ENCODE results near the gene REM1.
"Not testable (repeated sequence)": the region's sequence is repeated elsewhere in the genome, so short reads cannot be mapped to it uniquely, and the experiment has no call there.

REM1 gene

DNA sequence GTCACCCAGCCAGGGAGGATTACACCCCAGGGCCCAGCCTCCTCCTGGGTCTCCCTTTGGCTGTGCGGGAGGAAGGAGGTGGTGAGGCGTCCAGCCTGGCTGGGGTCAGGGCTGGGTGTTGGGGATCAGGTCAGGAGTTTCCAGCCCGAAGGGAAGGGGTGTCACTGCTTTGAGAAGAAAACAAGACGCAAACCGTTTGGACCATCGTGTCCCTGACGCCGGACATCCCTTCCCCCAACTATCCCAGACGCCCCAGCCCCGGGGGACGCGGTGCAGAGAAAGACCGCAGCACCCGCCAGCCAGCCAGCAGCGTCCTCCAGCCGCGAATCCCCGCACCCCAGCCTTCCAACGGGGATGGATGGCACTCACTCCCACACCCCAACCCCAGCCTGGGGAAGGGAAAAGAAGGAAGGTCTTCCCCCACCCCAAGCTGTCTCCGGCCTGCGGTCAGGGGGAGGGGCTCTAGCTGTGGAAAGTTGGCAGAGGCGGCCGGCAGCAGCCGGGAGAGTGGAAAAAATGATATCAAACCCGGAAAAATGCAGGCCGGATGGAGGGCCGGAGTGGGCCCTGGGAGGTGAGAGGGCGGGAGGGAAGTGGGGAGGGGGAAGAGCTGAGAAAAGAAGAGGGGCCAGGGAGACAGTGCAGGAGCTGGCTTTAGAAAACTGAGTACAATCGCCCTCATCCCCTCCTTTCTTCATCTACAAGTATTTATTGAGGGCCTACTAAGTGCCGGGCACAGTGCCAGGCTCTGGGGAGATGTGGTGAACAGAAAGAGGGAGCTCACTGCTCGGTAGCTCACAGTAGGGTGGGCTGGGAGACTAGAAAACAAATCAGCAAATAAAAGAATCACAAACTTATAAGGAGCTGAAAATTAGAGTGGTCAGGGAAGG, 10.6 kb downstream of the REM1 start:
- DNase-seq: no peak

DNA sequence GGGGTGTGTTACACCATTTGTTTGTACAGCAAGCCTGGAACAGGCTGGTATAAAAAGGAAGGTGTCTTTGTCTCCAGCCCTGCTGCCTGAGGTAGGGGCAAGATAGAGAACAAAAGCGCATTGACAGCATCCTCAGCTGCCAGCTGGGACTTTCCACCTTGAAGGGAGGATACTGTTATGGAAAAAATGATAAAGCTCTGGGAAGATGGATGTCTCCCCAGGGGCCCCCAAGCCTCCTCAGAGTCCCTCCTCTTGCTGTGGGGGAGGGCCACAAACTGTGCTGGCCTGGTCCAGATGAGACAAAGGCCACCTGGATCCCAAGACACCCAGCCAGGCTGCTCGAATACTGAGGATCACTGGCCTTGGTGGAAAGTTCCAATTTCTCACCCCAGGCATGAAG, 13.0 kb downstream of the REM1 start:
- no peak for DNase-seq

DNA sequence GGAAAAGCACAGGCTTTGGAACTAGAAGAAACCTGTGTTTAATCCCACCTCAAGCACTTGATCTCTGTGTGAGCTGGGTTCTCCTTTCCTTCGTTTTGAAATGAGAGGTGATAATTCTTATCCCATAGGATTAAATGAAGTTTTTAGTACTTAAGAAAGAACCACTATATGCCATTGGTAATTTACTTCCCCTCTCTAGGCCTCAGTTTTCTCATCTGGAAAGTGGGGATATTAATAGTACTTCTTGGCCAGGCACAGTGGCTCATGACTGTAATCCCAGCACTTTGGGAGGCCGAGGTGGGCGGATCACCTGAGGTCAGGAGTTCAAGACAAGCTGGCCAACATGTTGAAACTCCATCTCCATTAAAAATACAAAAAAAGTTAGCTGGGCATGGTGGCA, 14.1 kb downstream of the REM1 start:
- DNase-seq: no peak

DNA sequence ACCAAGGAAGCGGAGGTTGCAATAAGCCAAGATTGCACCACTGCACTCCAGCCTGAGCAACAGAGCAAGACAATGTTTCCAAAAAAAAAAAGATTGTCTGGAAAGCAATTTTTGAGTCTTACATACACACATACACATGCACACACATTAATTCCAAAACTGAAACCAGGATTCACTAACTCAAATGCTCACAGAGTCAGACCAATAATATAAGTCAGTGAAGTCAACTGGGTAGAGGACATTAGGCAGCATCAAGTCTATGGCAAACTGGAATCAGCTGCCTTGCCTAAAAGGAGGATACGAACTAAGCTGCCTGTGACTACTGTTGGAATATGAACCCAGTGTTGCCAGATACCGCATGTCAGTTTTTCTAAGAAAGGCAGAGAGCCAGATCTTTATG, 15.7 kb downstream of the REM1 start:
- no peak for DNase-seq

DNA sequence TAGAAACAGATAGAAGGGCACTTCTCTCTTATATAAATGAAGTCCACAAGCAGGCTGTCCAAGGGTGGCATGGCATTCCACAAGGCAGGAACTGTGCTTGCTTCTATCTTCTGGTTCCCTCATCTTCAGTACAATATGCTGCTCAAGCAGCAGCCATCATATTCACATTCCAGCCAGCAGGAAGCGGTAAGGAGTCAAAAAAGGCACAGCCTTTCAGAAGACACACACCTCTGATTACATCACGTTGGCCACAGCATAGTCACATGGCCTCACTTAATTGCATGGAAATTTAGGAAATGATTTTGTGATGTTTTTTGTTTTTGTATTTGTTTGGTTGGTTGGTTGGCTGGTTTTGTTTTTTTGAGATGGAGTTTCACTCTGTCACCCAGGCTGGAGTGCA, 19.0 kb downstream of the REM1 start:
- DNase-seq: no peak

DNA sequence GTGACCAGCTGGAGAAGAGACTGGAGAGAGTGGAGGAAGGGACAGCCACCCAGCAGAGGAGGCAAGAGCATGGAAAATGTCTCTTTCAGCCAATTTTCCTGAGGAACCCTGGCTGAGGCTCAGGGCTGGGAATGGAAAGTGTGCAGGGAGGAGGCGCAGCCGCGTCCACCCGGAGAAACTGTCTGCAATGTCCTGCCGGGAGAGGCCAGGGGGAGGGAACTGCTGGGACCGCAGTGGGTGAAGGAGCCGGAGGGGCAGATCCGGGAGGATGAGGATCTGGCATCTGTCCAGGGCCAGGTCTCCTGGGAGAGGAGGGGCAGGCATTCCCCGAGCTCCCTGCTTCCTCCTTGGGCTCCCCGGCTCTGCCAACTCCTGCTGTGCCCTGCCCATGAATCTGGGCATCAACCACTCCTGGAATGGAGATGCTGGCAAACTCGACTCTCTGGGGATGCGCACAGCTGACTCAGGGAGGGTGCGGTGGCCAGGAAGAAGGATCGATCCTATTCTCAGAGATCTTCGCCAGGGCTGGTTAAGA, 21.7 kb downstream of the REM1 start:
- no peak for DNase-seq

DNA sequence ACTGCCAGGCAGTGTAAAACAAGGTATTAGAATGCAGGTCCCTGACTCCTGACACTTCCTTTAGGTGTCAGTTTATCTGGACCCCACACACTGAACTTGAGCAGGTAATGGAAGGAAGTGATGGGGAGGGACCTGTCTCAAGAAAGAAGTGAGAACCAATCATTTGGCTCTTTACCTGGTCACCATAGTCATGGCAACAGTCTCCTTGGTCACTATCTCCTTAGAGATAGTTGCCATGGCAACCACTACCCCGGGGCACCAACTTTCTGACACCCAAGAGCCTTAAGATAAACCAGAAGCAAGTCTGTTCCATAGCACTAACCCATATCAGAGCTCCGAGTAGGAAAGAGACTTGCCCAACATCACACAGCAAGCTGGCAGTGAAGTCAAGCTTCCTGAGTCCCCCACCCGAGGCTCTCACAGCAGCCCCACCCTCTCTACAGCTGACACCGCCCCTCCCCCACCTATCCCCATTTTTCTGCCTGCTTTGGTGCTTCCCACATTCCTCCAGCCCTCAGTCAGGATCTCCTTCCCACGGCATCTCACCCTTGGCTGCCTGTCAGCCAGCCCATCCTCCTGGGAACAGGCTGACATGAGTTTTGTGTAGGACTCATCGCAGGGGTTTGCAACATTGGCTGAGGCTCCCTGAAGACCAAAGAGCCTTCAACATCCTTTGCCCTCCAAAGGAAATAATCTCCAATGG, 22.9 kb downstream of the REM1 start:
- DNase-seq: no peak

DNA sequence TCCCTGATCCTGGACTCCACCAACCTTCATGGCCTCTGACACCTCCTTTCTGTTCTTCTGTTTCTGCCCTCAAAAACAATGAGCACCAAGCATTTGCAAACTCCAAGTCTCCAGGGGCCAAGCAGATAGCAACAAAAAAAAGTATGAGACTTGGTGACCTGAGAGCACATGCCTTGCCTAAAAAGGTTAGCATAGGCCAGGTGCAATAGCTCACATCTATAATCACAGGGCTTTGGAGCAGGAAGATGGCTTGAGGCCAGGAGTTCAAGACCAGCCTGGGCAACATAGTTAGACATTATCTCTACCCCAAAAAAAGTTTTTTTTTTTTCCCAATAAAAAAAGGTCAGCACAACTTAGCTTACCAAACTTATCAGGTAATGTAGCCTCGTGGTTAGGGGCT, 25.4 kb downstream of the REM1 start:
- DNase-seq: no peak

DNA sequence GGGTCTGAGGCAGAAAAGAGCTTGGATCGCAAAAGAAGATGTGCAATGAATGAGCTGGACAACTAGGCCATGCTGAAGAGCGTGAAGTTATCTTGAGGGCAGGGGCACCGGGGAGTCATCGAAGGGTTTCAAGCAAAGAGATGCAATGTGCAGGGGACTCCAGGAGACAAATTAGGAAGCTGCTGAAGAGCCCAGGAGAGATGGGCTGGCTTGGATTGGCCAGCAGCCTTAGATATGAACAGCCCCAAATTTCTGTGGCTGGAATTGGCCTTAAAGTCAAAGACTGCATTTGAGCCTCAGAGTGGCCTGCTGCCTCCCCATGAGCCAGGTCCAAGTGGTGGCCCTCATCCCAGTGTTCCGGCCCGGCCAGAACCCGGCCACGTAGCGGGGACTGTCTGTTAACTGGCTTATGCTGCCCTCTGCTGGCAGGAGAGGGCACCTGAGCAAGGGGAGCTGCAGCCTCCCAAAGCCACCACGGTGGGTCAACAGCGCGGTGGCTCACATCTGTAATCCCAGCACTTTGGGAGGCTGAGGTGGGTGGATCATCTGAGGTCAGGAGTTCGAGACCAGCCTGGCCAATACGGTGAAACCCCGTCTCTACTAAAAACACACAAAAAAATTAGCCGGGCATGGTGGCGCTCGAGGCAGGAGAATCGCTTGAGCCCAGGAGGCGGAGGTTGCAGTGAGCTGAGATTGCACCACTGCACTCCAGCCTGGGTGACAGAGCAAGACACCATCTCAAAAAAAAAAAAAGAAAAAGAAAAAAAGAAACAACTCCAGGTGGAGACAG, 28.0 kb downstream of the REM1 start:
- peak; percentile 57 for DNase-seq

DNA sequence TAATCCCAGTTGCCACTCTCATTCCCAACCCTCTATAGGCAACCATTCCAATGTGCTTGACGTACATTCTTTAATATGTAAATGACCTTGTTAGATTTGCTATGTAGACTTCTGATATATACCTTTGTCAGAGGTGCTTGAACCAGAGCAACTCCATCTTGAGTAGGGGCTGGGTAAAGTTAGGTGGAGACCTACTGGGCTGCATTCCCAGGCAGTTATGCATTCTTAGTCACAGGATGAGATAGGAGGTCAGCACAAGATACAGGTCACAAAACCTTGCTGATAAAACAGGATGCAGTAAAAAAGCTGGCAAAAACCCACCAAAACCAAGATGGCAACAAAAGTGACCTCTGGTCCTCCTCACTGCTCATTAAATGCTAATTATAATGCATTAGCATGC, 30.8 kb downstream of the REM1 start:
- no peak for DNase-seq

DNA sequence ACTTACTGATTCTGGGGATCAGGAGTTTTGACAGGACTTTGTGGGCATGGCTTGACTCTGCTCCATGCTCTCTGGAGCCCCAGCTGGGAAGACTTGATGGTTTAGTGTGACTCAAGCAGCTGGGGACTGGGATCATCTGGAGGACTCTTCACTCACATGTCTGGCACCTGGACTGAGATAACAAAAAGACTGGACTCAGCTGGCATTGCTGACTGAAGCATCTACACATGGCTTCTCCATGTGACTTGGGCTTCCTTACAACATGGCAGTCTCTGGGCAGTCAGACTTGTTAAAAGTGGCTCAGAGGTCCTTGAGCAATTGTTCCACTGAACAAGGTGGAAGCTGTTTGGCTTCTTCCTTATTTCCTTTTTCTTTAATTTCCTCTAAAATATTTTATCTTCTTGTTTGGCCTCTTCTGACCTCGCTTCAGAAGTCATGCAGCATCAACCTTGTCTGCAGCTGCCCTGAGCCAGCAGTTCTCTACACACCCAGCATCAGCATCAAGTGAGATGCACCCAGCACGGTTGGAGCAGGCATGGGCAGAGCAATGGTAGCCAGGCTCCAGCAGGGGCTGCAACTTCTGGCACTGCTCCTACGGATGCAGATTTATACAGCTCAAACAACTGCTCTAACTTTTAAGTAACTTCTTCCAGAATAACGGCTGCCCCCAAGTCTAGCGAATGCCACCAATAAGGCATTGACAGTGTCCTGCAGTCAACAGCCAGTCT, 33.6 kb downstream of the REM1 start:
- DNase-seq: no peak

DNA sequence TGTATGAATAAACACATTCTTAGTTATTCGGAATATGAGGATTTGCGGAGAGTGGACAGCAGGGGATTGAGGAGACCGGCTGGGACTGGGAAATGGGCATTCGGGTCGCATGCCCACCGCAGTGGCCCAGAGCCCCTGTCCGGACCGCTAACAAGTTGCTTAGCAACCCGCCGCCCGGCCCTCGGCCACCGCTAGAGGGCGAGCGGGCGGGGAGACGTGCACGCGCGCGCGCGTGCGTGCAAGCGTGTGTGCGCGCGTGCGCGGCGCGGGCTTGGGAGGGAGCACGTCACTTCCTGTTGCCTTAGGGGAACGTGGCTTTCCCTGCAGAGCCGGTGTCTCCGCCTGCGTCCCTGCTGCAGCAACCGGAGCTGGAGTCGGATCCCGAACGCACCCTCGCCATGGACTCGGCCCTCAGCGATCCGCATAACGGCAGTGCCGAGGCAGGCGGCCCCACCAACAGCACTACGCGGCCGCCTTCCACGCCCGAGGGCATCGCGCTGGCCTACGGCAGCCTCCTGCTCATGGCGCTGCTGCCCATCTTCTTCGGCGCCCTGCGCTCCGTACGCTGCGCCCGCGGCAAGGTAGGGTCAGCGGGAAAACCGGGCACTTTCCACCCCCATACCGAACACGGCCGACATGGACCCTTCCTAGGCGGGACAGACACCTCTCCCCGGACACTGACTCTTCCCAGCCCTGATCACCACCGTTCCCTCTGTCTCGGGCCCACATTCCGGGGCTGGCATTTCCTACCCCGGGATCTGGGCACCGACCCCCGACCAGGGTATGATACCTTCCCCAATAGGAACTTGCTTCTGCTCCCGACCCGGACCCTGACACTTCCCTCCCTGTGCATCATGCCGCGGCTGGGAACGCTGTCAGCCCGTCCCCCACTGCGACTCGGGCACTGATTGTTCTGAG, 39.3 kb downstream of the REM1 start, which contains the start of gene HM13:
TSS of gene HM13 (plus strand) at position 289 of the 918 bp plus-strand sequence. CDS start at position 399, 110 bp downstream.
- peak; percentile 74 for DNase-seq

DNA sequence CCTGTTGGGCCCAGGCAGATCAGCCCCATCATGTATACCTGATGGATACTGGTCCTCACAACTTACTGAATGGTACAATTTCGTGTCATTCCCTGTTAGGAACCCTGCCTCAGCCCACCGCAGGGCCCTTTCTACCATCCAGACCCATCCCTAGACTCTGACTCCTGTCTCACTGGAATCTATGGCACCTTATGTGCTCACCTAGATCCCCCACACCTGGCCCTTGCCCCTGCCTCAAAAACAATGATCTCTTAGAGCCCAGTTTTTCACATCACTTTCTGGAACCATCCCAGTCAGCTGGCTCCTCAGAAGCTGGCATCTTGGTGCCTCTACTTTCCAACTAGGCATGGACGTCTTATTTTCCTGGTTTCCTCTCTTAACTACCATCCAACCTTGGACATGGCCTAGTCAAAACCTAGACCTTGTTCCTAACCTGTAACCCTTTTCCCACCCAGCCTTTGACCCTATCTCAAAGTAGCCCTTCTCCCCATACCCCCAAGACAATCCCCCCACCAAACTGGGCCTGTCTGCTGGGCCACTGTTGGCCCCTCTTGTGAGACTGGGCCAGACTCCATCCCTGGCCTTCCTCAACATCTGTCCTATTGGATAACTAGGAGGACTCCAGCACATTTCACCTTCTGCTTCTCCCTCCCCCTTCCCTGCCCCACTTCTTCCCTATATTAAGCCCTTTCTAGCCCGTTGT, 40.1 kb downstream of the REM1 start:
- DNase-seq: no peak

DNA sequence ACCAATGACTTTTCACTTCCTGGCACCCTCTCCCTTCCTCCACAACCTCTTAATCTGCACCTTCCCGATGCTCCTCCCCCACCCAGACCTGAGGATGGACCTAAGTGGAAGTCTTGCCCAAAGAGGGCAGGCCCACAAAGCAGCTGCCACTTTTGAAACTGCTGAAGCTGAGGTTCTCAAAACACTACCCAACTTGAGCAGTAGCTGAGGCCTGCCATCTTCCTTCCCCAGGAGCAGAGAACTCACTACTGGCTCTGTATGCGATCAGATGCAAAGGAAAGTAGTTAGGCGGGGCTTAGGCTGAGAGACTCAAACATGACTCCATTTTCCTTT, 40.7 kb downstream of the REM1 start:
- no peak for DNase-seq

DNA sequence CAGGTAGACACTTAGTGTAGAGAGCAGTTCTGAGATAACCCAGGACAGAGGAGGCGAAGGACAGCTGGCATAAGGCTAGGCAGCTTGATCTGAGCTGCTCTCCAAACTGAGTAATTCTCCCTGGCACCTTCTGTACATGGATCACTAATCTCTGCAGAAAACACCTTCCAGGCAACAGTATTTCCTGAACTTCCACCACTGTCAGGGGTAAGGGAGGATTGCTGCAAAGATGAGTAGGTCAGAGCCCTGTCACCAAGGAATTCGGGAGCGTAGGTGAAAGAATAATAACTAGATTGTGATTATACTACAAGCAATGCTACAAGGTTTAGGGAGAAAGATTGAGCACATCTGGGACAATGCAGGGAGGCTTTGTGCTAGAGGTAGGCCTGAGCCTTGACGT, 41.1 kb downstream of the REM1 start:
- DNase-seq: peak; percentile 84

DNA sequence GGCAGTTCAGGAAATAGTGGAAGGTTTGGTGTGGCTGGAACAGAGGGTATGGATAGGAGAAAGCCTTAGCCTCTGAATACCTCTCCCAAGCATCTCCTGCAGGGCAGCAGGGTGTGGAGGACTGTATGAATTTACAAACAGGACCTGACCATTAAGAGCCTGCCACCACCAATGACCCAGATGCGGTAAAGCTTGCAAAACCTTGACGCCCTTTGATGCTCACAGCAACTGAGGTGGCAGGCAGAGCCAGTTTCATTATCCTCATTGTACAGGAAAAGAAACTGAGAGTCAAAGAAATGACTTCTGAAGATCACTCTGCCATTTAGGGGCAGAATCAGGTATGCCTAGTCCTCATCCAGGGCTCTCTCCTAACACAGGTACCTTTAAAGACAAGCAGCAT, 41.6 kb downstream of the REM1 start:
- no peak for DNase-seq

DNA sequence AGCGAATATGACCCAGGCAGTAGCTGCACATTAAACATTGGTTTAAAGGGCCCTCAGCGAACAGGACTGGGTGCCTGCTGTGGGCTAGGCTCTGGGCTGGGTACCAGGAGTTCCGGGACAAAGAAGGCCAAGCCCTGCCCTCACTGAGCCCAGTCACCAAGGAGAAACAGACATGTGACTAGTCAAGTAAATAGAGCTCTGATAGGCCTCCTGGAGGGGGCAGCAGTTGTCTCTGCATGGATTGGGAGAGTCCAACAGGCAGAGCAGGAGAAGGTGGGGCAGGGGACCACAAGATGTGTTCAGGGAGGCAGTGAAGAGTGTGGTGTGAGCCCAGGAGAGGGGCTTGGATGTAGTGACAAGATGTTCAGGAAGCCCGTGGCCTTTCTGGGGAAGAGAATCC, 42.3 kb downstream of the REM1 start:
- DNase-seq: peak; percentile 34

DNA sequence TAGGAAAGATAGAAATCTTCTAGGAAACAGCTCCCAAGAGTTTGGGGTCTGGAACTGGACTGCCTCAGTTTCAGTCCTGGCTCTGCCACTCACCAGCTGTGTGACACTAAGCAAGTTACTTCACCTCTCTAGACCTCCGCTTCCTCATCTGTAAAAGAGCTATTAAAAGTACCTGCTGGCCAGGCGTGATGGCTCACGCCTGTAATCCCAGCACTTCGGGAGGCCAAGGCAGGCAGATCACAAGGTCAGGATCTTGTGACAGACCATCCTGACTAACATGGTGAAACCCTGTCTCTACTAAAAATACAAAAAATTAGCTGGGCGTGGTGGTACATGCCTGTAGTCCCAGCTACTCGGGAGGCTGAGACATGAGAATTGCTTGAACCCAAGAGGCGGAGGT, 46.2 kb downstream of the REM1 start:
- not testable (repeated sequence) for DNase-seq

DNA sequence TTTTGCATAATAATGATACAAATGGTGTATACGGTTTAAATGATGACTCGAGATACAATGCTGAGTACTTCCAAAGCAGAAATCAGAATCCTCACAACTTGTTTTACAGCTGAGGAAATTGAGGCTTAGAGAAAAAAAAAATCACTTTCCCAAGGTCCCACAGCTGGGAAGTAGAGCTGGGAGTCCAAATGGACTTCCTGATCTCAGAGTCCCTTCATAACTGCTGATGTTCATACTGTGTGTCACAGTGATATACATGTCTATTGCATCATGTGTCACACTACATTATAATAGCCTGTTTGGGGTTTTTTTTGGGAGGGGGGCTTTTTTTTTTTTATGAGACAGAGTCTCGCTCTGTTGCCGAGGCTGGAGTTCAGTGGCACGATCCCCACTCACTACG, 47.6 kb downstream of the REM1 start:
- no peak for DNase-seq

DNA sequence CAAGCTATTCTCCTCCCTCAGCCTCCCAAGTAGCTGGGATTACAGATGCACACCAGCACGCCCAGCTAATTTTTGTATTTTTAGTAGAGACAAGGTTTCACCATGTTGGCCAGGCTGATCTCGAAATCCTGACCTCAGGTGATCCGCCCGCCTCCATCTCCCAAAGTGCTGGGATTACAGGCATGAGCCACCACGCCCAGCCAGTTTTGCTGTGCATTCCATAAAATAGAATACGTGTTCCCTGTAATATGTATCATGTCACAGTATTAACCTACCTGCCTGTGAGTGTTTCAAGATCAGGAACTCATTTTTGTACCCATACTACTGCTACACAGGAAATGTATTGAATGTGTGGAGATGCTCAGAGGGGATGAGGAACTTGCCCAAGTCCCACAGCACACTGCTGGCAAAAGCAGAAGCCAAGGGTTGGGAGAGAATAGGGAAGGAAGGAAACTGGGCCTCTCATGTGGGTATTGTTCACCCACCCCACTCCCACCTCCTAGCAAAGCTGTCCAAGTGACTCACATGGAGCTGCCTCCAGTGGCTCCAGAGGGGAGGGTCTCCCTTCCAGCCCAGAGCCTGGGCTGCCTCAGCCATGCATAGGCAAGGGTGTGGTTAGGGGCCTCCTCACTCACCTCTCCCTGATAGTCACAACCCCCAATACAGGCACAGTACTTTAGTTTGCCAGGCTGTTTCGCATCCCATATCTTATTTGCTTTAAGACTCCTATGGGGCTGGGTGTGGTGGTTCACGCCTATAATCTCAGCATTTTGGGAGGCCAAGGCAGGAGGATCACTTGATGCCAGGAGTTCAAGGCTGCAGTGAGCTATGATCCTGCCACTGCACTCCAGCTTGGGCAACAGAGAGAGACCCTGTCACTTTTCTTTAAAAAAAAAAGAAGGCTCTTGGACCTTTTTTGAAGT, 48.5 kb downstream of the REM1 start:
- no peak for DNase-seq

Data from kidney glomerular epithelial cell (primary cell).